GM18520 (cell line): ENCODE measurements around the gene ATOH8.

Source experiments
- ATAC-seq: cut with Tn5 transposase; IDR thresholded peaks from one replicate; pipeline ENCODE4 v1.9.1; 2021; ENCODE audit not compliant: unreplicated experiment

ATOH8 gene

GRCh38 chr2:85735691-85736090 lies 18.1 kb upstream of the ATOH8 start:
- ATAC-seq: no peak

- ATAC-seq: no peak
These were observed 17.1 kb upstream of the ATOH8 start for GRCh38 chr2:85736456-85737355.

- ATAC-seq: no peak
These were observed 16.3 kb upstream of the ATOH8 start for GRCh38 chr2:85737481-85737880.

- no peak for ATAC-seq
These were observed 15.8 kb upstream of the ATOH8 start for GRCh38 chr2:85737961-85738360.

GRCh38 chr2:85740193-85740592 lies 13.6 kb upstream of the ATOH8 start:
- no peak for ATAC-seq

- ATAC-seq: no peak
These were observed 12.5 kb upstream of the ATOH8 start for GRCh38 chr2:85741211-85741832.

- no peak for ATAC-seq
These were observed 11.8 kb upstream of the ATOH8 start for GRCh38 chr2:85741833-85742455.

GRCh38 chr2:85743304-85743978 lies 10.3 kb upstream of the ATOH8 start:
- ATAC-seq: no peak

- ATAC-seq: no peak
These were observed 9.7 kb upstream of the ATOH8 start for GRCh38 chr2:85744055-85744454.

GRCh38 chr2:85744741-85745601 lies 8.8 kb upstream of the ATOH8 start:
- ATAC-seq: no peak

- no peak for ATAC-seq
These were observed 8.2 kb upstream of the ATOH8 start for GRCh38 chr2:85745619-85746018.

GRCh38 chr2:85746321-85747004 lies 7.3 kb upstream of the ATOH8 start:
- no peak for ATAC-seq

- no peak for ATAC-seq
These were observed 6.3 kb upstream of the ATOH8 start for GRCh38 chr2:85747441-85747840.

GRCh38 chr2:85748039-85748734 lies 5.6 kb upstream of the ATOH8 start:
- ATAC-seq: no peak

GRCh38 chr2:85748985-85749875 lies 4.6 kb upstream of the ATOH8 start:
- no peak for ATAC-seq

- ATAC-seq: no peak
These were observed 2.9 kb upstream of the ATOH8 start for GRCh38 chr2:85750587-85751575.

GRCh38 chr2:85751627-85752026 lies 2.2 kb upstream of the ATOH8 start:
- ATAC-seq: no peak
